Astrocyte of the cerebellum (primary cell): ENCODE results near the gene SUCO.

ENCODE experiments used
- DNase-seq: peaks from one replicate; pipeline ENCODE4 v3.0.0-alpha.2; 2011; ENCODE audit warnings: low read depth
- H3K4me3 ChIP-seq: 2 replicates; pipeline ENCODE4 v1.5.1; 2011; ENCODE audit warnings: mild to moderate bottlenecking, low read depth, low read length, moderate library complexity
- CTCF ChIP-seq: IDR thresholded peaks from 2 replicates; pipeline ENCODE4 v1.5.1; 2012; ENCODE audit warnings: low read length, low read depth, moderate library complexity, mild to moderate bottlenecking; ENCODE audit errors: missing control alignments
- in situ Hi-C: cut with HindIII; loops from 2 replicates; pipeline ENCODE4 v1.10.0; 2017; ENCODE audit warnings: low sequenced_read_pairs

The SUCO gene

GRCh38 chr1:172498857-172499256 lies 34.1 kb upstream of the SUCO start:
- no peak for DNase-seq
- no peak overlapping the region for H3K4me3 ChIP-seq
- TF ChIP-seq CTCF, result no peak
- in situ Hi-C loops, result no loop called here

GRCh38 chr1:172499636-172500141 lies 33.3 kb upstream of the SUCO start:
- TF ChIP-seq CTCF, result no peak
- H3K4me3 ChIP-seq, result no peak overlapping the region
- DNase-seq, result no peak
- in situ Hi-C loops, result no loop called here

GRCh38 chr1:172500207-172500606 lies 32.7 kb upstream of the SUCO start:
- no peak overlapping the region for H3K4me3 ChIP-seq
- in situ Hi-C loops, result no loop called here
- TF ChIP-seq CTCF, result no peak
- DNase-seq, result no peak

- in situ Hi-C loops, result no loop called here
- no peak for TF ChIP-seq CTCF
- no peak overlapping the region for H3K4me3 ChIP-seq
- DNase-seq, result no peak
These were observed 25.2 kb upstream of the SUCO start for GRCh38 chr1:172507741-172508140.

GRCh38 chr1:172510479-172510878 lies 22.5 kb upstream of the SUCO start:
- no peak for TF ChIP-seq CTCF
- DNase-seq, result no peak
- H3K4me3 ChIP-seq, result no peak overlapping the region
- in situ Hi-C loops, result no loop called here

- DNase-seq, result no peak
- no peak for TF ChIP-seq CTCF
- in situ Hi-C loops, result no loop called here
- H3K4me3 ChIP-seq, result no peak overlapping the region
These were observed 20.4 kb upstream of the SUCO start for GRCh38 chr1:172512591-172512990.

- TF ChIP-seq CTCF, result no peak
- DNase-seq, result no peak
- in situ Hi-C loops, result no loop called here
- no peak overlapping the region for H3K4me3 ChIP-seq
These were observed 19.5 kb upstream of the SUCO start for GRCh38 chr1:172513479-172513878.
